Upper lobe of right lung (tissue), 1 donor: Measurements from ENCODE around the gene SLC4A1. TPM values are rescaled to one million over a fixed set of nuclear protein-coding genes. Genes with fewer than 3 reads are reported as not detected.

Source experiments
- ATAC-seq: fragments of 200-7000 bp; cut with Tn5 transposase; one replicate; pipeline ENCODE4 v1.9.1; 2020; ENCODE audit warnings: mild to moderate bottlenecking, moderate library complexity
- DNase-seq: peaks from one replicate; pipeline ENCODE4 v3.0.0-alpha.2; 2020
- H3K27ac ChIP-seq: fragments of 200-600 bp; one replicate; pipeline ENCODE4 v1.8.0; 2022
- H3K27me3 ChIP-seq: fragments of 200-600 bp; one replicate; pipeline ENCODE4 v1.8.0; 2022; ENCODE audit warnings: mild to moderate bottlenecking
- H3K36me3 ChIP-seq: fragments of 200-600 bp; one replicate; pipeline ENCODE4 v1.8.0; 2022
- H3K4me1 ChIP-seq: fragments of 200-600 bp; one replicate; pipeline ENCODE4 v1.8.0; 2022
- H3K4me3 ChIP-seq: fragments of 200-600 bp; one replicate; pipeline ENCODE4 v1.8.0; 2022; ENCODE audit warnings: mild to moderate bottlenecking
- H3K9me3 ChIP-seq: fragments of 200-600 bp; one replicate; pipeline ENCODE4 v1.8.0; 2022
- intact Hi-C: fragments of 100-400 bp; cut with DNase I; formaldehyde crosslinking; loops from one replicate; pipeline ENCODE4 v1.11.0; 2022
- total RNA-seq: library from RNA; stranded (reverse); fragmentation: NEBNext Ultra II Directional; extraction: Animal tissue kit (Norgen Biotek cat#: 25700); gene quantifications from one replicate; pipeline ENCODE4 v1.2.1, GENCODE V29; 2021
- TF ChIP-seq, protein P1 (sequence below): fragments of 200-600 bp; IDR thresholded peaks from one replicate; pipeline ENCODE4 v1.8.0; 2022; ENCODE audit warnings: antibody characterized with exemption
- donor health status: DM: no; HTN: yes; CAD: no; lungs with severe emphysema.

The SLC4A1 gene
- total RNA-seq, 1 donor from 2014 or later, result 0.43 TPM

DNA sequence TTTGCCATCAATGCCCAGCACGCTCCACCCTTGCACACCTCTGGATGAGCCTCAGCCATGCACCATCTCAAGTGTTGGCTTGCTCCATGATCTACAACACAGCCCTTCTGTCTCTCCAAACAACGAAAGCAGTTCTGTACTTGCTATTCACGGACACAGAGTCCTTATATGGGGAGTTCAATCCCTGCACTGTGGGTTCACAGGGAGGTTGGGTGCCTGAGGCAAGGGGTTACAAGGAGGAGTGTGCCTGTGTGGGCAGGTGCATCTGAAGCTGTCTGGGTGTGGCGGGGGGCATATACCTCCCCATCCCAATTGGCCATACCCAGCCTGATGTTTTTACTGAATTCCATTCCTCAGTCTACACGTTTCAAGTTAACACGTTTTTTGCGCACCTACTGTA, 46.1 kb upstream of the SLC4A1 start:
- no peak for ATAC-seq
- no peaks in the 10 kb centered on the region for H3K36me3 ChIP-seq
- no peak overlapping the region for H3K4me3 ChIP-seq
- peaks cover 41% of the 10 kb centered on the region for H3K27me3 ChIP-seq
- TF ChIP-seq, protein P1, sequence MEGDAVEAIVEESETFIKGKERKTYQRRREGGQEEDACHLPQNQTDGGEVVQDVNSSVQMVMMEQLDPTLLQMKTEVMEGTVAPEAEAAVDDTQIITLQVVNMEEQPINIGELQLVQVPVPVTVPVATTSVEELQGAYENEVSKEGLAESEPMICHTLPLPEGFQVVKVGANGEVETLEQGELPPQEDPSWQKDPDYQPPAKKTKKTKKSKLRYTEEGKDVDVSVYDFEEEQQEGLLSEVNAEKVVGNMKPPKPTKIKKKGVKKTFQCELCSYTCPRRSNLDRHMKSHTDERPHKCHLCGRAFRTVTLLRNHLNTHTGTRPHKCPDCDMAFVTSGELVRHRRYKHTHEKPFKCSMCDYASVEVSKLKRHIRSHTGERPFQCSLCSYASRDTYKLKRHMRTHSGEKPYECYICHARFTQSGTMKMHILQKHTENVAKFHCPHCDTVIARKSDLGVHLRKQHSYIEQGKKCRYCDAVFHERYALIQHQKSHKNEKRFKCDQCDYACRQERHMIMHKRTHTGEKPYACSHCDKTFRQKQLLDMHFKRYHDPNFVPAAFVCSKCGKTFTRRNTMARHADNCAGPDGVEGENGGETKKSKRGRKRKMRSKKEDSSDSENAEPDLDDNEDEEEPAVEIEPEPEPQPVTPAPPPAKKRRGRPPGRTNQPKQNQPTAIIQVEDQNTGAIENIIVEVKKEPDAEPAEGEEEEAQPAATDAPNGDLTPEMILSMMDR, result no peak
- no peak overlapping the region for H3K27ac ChIP-seq
- no peaks in the 10 kb centered on the region for H3K9me3 ChIP-seq
- peaks cover 2% of the 10 kb centered on the region for H3K4me1 ChIP-seq
- DNase-seq, result no peak
- intact Hi-C loops, result no loop called here

DNA sequence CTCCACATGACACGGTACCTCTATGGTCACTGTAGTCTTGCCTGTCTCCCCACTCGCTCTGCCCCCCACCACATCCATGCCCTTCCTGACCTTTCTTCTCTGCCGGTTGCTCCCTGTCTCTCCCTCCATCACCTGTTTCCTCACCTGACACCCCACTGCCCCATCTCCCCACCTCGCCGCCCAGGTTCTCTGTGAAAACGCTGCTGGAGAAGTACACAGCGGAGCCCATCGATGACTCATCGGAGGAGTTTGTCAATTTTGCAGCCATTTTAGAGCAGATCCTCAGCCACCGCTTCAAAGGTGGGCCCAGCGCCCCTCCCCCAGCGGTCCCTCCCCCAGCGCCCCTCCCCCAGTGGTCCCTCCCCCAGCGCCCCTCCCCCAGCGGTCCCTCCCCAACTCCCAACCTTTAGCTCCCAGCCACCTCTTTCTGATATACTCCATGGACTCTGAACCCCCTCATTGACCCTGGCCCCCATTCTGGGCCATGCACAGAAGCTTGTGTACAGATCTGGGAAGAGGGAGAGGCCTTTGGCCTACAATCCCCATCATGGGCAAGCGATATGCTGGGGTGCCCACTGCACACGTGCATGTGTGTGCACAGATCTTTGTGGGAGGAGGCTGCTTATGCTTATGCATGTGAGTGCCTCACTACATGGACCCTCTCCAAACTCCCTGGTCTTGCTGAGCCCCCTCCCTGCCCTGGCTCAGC, 44.6 kb upstream of the SLC4A1 start:
- no peak overlapping the region for H3K27ac ChIP-seq
- no peaks in the 10 kb centered on the region for H3K9me3 ChIP-seq
- ATAC-seq, result no peak
- intact Hi-C loops, result no loop called here
- H3K4me1 ChIP-seq, result peaks cover 14% of the 10 kb centered on the region
- no peak overlapping the region for H3K4me3 ChIP-seq
- TF ChIP-seq, protein P1, result no peak
- peaks cover 36% of the 10 kb centered on the region for H3K27me3 ChIP-seq
- no peak for DNase-seq
- no peaks in the 10 kb centered on the region for H3K36me3 ChIP-seq

DNA sequence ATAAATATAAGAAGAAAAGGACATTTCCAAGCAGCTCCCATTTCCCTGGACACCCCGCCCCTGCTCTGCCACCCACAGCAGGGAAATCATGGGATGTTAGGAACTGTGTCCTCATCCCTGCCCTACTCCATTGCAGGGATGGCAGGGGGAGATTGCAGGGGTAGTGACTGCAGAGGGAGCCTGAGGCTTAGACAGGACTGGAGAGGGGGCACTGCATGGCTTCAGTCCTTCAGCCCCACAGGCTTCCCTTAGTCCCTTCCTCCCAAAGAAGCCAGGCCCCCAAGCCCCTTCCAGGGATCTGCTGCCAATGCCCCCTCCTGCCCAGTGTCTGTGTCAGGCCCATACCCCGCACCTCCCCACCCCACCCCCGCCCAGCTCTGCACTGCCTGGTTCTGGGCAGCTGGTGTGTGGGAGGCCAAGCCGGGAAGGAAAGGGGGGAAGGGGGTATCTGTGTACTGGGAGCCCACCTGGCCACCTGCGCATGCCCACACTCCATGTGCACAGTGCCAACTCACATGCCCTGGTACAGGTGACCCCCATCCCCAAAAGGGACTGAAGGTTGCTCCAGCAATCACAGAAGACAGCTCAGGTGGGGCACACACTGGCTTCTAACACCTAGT, 43.7 kb upstream of the SLC4A1 start:
- Histone ChIP-seq H3K27me3 (peaks cover 27% of the 10 kb centered on the region), H3K4me3 (no peak overlapping the region), H3K4me1 (peaks cover 19% of the 10 kb centered on the region), H3K9me3 (no peaks in the 10 kb centered on the region), H3K27ac (no peak overlapping the region), H3K36me3 (no peaks in the 10 kb centered on the region)
- TF ChIP-seq, protein P1, result no peak
- ATAC-seq, result no peak
- intact Hi-C loops, result no loop called here
- no peak for DNase-seq

DNA sequence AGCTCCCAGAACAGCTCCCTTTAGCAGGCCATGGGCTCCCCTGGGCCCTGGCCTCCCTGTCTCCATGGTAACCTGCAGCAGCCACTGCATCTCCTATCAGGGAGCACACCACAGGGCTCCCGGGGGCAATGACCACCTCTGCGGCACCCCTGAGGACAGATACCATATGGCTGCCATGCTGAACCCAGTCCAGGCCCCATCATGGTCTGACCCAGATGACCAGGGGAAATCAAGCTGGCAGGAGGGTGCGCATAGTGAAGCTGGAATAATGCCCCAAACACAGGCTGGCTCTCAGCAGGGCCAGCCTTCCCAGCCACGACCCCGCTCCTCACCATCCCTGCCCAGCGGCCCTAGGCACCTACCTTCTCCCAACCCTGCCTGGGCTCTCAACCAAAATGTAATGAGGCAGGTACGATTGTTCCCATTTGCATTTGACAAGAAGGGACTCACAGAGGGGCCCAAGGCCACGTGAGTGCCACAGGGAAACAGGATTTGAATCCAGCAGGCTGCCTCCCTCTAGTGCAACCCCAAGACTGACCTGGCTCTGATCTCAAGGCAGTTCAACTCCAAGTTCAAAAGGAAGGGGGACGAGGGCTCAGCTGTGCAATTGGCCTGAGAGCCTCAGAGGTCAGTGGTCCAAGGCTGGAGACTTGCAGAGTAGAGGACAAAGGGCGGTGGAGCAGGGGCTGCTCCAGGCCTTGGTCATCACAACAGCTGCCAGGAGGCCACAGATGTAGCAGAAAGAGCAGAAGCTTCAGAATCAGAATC, 42.9 kb upstream of the SLC4A1 start:
- intact Hi-C loops, result no loop called here
- Histone ChIP-seq H3K27ac (no peak overlapping the region), H3K36me3 (no peaks in the 10 kb centered on the region), H3K4me3 (no peak overlapping the region), H3K9me3 (no peaks in the 10 kb centered on the region), H3K4me1 (peaks cover 19% of the 10 kb centered on the region), H3K27me3 (peaks cover 26% of the 10 kb centered on the region)
- DNase-seq (no peak), ATAC-seq (no peak)
- TF ChIP-seq, protein P1, result no peak

DNA sequence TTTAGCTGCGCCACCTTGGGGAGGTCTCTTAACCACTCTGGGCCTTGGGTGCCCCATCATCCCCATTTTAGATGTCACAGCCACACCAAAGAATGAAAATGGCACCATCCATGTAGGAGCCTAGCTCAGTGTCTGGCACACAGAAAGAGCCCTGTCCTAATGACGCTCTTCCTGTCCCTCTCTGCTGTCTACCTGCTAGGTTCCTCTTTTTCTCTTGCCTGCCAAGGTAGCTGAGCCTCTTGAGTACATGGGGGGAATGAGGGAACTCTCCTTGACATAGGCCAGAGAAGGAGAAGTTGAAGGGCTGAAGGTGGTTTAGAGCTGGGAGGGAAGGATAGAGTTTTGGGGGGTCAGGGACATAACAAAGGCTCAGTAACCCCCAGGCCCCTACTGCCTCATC, 42.3 kb upstream of the SLC4A1 start:
- DNase-seq (no peak), ATAC-seq (no peak)
- H3K27me3 ChIP-seq, result peaks cover 27% of the 10 kb centered on the region
- H3K4me3 ChIP-seq, result no peak overlapping the region
- no peaks in the 10 kb centered on the region for H3K9me3 ChIP-seq
- peaks cover 19% of the 10 kb centered on the region for H3K4me1 ChIP-seq
- intact Hi-C loops, result no loop called here
- TF ChIP-seq, protein P1, result no peak
- no peak overlapping the region for H3K27ac ChIP-seq
- no peaks in the 10 kb centered on the region for H3K36me3 ChIP-seq
